GM18526 (cell line): ENCODE data around the gene ADGRG1.

Source experiments
- POLR2A ChIP-seq: IDR thresholded peaks from 3 replicates; pipeline ENCODE4 v1.6.1; 2011; ENCODE audit not compliant: insufficient read length; ENCODE audit errors: extremely low read depth

Gene ADGRG1

GRCh38 chr16:57694725-57695679, 66.6 kb downstream of the ADGRG1 start, which contains the start of gene DRC7:
Gene DRC7, plus strand, starts transcription at chr16:57694806. Its CDS starts 3,144 bp downstream, at chr16:57697950.
- no peak for TF ChIP-seq POLR2A

- no peak for TF ChIP-seq POLR2A
Observed at GRCh38 chr16:57695680-57696069, 67.2 kb downstream of the ADGRG1 start.

- no peak for TF ChIP-seq POLR2A
Observed at GRCh38 chr16:57696240-57696639, 67.8 kb downstream of the ADGRG1 start.

- no peak for TF ChIP-seq POLR2A
Observed at GRCh38 chr16:57697896-57698537, 69.6 kb downstream of the ADGRG1 start.

- TF ChIP-seq POLR2A = no peak
Observed at GRCh38 chr16:57698812-57699405, 70.5 kb downstream of the ADGRG1 start.

- no peak for TF ChIP-seq POLR2A
Observed at GRCh38 chr16:57699481-57699880, 71.1 kb downstream of the ADGRG1 start.

- TF ChIP-seq POLR2A = no peak
Observed at GRCh38 chr16:57699899-57700298, 71.5 kb downstream of the ADGRG1 start.

GRCh38 chr16:57700781-57701551, 72.5 kb downstream of the ADGRG1 start:
- no peak for TF ChIP-seq POLR2A

- TF ChIP-seq POLR2A = no peak
Observed at GRCh38 chr16:57701759-57702371, 73.4 kb downstream of the ADGRG1 start.

- TF ChIP-seq POLR2A = no peak
Observed at GRCh38 chr16:57703416-57704010, 75.1 kb downstream of the ADGRG1 start.

GRCh38 chr16:57704011-57704904, 75.8 kb downstream of the ADGRG1 start:
- TF ChIP-seq POLR2A = no peak

GRCh38 chr16:57704905-57705852, 76.7 kb downstream of the ADGRG1 start:
- TF ChIP-seq POLR2A = no peak

GRCh38 chr16:57706717-57707116, 78.3 kb downstream of the ADGRG1 start:
- no peak for TF ChIP-seq POLR2A

GRCh38 chr16:57707331-57707730, 78.9 kb downstream of the ADGRG1 start:
- TF ChIP-seq POLR2A = no peak
